Measurements from ENCODE around the gene PVALB. TPM values are rescaled to one million over a fixed set of nuclear protein-coding genes. Genes with fewer than 3 reads are reported as not detected.

PVALB gene
- total and polyA plus RNA-seq, 12 donors = 0.65 to 3.3 (median 1.3) TPM; not detected in 8

GRCh38 chr22:36858156-36858555 lies 41.3 kb upstream of the PVALB start:
- H3K27me3 ChIP-seq = no peaks in the 10 kb centered on the region
- H3K36me3 ChIP-seq (replicated peaks in 1 of 2) = no peaks in the 10 kb centered on the region
- DNase-seq = no peak
- H3K4me3 ChIP-seq = no peak overlapping the region
- WGBS, 4 donors = 63 to 86% (median 74%) methylated on average over 9 of the region's 9 CpGs
- no peak overlapping the region for H3K27ac ChIP-seq
- TF ChIP-seq, protein P1, sequence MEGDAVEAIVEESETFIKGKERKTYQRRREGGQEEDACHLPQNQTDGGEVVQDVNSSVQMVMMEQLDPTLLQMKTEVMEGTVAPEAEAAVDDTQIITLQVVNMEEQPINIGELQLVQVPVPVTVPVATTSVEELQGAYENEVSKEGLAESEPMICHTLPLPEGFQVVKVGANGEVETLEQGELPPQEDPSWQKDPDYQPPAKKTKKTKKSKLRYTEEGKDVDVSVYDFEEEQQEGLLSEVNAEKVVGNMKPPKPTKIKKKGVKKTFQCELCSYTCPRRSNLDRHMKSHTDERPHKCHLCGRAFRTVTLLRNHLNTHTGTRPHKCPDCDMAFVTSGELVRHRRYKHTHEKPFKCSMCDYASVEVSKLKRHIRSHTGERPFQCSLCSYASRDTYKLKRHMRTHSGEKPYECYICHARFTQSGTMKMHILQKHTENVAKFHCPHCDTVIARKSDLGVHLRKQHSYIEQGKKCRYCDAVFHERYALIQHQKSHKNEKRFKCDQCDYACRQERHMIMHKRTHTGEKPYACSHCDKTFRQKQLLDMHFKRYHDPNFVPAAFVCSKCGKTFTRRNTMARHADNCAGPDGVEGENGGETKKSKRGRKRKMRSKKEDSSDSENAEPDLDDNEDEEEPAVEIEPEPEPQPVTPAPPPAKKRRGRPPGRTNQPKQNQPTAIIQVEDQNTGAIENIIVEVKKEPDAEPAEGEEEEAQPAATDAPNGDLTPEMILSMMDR (IDR thresholded peaks at IDR 0.05) = no peak
- TF ChIP-seq POLR2A (IDR thresholded peaks at IDR 0.05) = no peak
- peaks cover 5 to 26% of the 10 kb centered on the region in 2 donors for H3K4me1 ChIP-seq (replicated peaks in 1 of 2)
- no peaks in the 10 kb centered on the region for H3K9me3 ChIP-seq (replicated peaks in 1 of 3)
- intact Hi-C loops (cut with DNase I) = loop anchor here (5.0 kb wide), 1 partner anchor 76 kb away; no protein-coding TSS in a partner anchor

DNA sequence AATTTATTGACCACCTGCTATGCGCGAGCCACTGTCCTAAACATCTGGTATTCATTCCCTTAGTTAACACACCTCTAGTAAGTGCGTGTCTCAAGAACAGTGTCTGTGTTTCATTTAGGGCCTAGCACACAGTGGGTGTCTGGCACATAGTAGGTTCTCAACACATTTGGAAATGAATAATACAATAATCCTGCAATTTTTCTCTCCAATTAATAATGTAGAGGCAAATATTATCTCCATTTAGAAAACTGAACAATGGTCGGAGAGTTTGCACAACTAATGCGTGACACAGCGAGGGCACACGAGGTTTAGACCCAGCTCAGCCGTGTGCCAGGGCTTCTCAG lies 39.9 kb upstream of the PVALB start:
- H3K4me3 ChIP-seq = no peak overlapping the region
- no peaks in the 10 kb centered on the region for H3K9me3 ChIP-seq (replicated peaks in 1 of 3)
- H3K27ac ChIP-seq = no peak overlapping the region
- peaks cover 5 to 26% of the 10 kb centered on the region in 2 donors for H3K4me1 ChIP-seq (replicated peaks in 1 of 2)
- no peaks in the 10 kb centered on the region for H3K27me3 ChIP-seq
- H3K36me3 ChIP-seq (replicated peaks in 1 of 2) = no peaks in the 10 kb centered on the region
- DNase-seq = no peak
- TF ChIP-seq, protein P1 (IDR thresholded peaks at IDR 0.05) = no peak
- intact Hi-C loops (cut with DNase I) = loop anchor here (2.0 to 5.0 kb wide), 2 partner anchors 74 to 310 kb away; no protein-coding TSS in a partner anchor
- 65 to 69% (median 66%) methylated on average over 8 of the region's 8 CpGs for WGBS, 4 donors

GRCh38 chr22:36856121-36856791 lies 39.4 kb upstream of the PVALB start:
- 5 to 10% (median 7%) methylated on average over 11 to 30 of the region's 30 CpGs for WGBS, 4 donors
- intact Hi-C loops (cut with DNase I) = loop anchor here (2.0 to 5.0 kb wide), 2 partner anchors 74 to 309 kb away; no protein-coding TSS in a partner anchor

GRCh38 chr22:36855478-36855877 lies 38.6 kb upstream of the PVALB start:
- no peak for DNase-seq
- no peaks in the 10 kb centered on the region for H3K9me3 ChIP-seq (replicated peaks in 1 of 3)
- 82 to 92% (median 87%) methylated on average over 3 of the region's 3 CpGs for WGBS, 4 donors
- intact Hi-C loops (cut with DNase I) = loop anchor here (5.0 kb wide), 1 partner anchor 73 kb away; no protein-coding TSS in a partner anchor
- TF ChIP-seq POLR2A (IDR thresholded peaks at IDR 0.05) = no peak
- TF ChIP-seq, protein P1 (IDR thresholded peaks at IDR 0.05) = no peak
- no peaks in the 10 kb centered on the region for H3K27me3 ChIP-seq
- H3K4me3 ChIP-seq = no peak overlapping the region
- H3K4me1 ChIP-seq (replicated peaks in 1 of 2) = peaks cover 5 to 26% of the 10 kb centered on the region in 2 donors
- no peaks in the 10 kb centered on the region for H3K36me3 ChIP-seq (replicated peaks in 1 of 2)
- no peak overlapping the region for H3K27ac ChIP-seq

More at GRCh38 chr22:36856121-36856791, 39.4 kb upstream of the PVALB start:
- no peaks in the 10 kb centered on the region for H3K36me3 ChIP-seq (replicated peaks in 1 of 2)
- H3K27ac ChIP-seq = peak overlapping the region in 2 of 5 donors; percentile 32 to 62
- DNase-seq = peak; percentile 86 to 95 (median 92)
- H3K27me3 ChIP-seq = no peaks in the 10 kb centered on the region
- peaks cover 5 to 26% of the 10 kb centered on the region in 2 donors for H3K4me1 ChIP-seq (replicated peaks in 1 of 2)
- TF ChIP-seq, protein P1 (IDR thresholded peaks at IDR 0.05) = peak; percentile 100
- TF ChIP-seq POLR2A (IDR thresholded peaks at IDR 0.05) = no peak
- no peaks in the 10 kb centered on the region for H3K9me3 ChIP-seq (replicated peaks in 1 of 3)
- no peak overlapping the region for H3K4me3 ChIP-seq

Measured in adrenal gland (tissue), 12 donors.